ENCODE results near the gene GABBR2. TPM values are rescaled to one million over a fixed set of nuclear protein-coding genes. Genes with fewer than 3 reads are reported as not detected.

Gene GABBR2
- total and polyA plus RNA-seq, 2 donors (not counting 1 experiment from before 2014, with no cell fraction given): 0.03 TPM; not detected in 1

DNA sequence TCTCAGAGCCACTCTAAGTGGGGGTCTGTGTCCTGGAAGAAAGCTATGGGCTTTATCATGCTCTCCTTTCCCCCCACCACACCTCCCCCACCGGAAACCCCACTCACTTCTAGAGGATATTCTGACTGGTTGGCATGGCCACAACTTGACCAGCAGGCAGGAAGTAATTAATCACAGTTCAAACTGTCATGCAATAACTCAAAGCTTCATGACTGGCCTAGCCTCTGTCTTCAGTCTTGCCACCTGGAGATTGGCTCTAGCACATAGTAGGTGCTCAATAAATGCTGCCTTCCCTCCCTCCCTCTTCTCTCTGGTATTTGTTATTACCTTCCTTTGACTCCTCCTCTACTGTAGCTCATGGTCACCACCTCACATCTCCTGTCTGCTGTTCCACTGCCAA lies 124.7 kb downstream of the GABBR2 start:
- Histone ChIP-seq H2AFZ (ENCODE audit: insufficient read depth, low read depth, low read length, poor library complexity, severe bottlenecking) (no peak overlapping the region), H3K9ac (ENCODE audit: low read length) (no peak overlapping the region), H3K4me2 (replicated peaks; ENCODE audit: low read depth, low read length, poor library complexity, severe bottlenecking) (no peak overlapping the region), H3K4me1 (ENCODE audit: control insufficient read depth in 2 of 2, insufficient read depth in 2 of 2, low read length in 2 of 2) (no peaks in the 10 kb centered on the region), H4K20me1 (ENCODE audit: control insufficient read depth, insufficient read depth, low read length, poor library complexity, severe bottlenecking) (no peaks in the 10 kb centered on the region), H3K9me3 (ENCODE audit: control extremely low read depth in 1 of 3, control insufficient read depth in 2 of 3, insufficient read depth in 1 of 3, low read length in 2 of 3) (no peaks in the 10 kb centered on the region), H3K4me3 (ENCODE audit: control extremely low read depth in 1 of 5, extremely low read depth in 1 of 5, insufficient read depth in 1 of 5, low read depth in 2 of 5, low read length in 4 of 5) (no peak overlapping the region), H3K79me2 (ENCODE audit: control insufficient read depth, insufficient read depth, low read length) (no peaks in the 10 kb centered on the region), H3K36me3 (replicated peaks in 1 of 2; ENCODE audit: control extremely low read depth in 1 of 2, control insufficient read depth in 1 of 2, extremely low read depth in 1 of 2, insufficient read depth in 2 of 2, low read length in 1 of 2) (no peaks in the 10 kb centered on the region), H3K27ac (ENCODE audit: low read length in 2 of 2) (no peak overlapping the region), H3K27me3 (replicated peaks in 1 of 4; ENCODE audit: control extremely low read depth in 1 of 4, control insufficient read depth in 3 of 4, insufficient read depth in 4 of 4, low read length in 3 of 4) (peaks cover 0 to 3% (median 0%) of the 10 kb centered on the region in 4 experiments)
- Mint-ChIP-seq H3K27ac (no peak overlapping the region), H3K4me3 (no peak overlapping the region), H3K9me3 (ENCODE audit: insufficient read depth) (no peaks in the 10 kb centered on the region), H3K27me3 (peaks cover 28% of the 10 kb centered on the region), H3K4me1 (no peaks in the 10 kb centered on the region)
- intact Hi-C loops (cut with micrococcal nuclease): no loop called here
- POLR2A ChIA-PET: no interaction called here
- 0% methylated on average over 1 of the region's 1 CpG for WGBS (ENCODE audit: insufficient coverage)
- DNase-seq (no peak), ATAC-seq (ENCODE audit: low read depth) (no peak)
- no peak for TF ChIP-seq EZH2 (IDR thresholded peaks at IDR 0.05; ENCODE audit: borderline replicate concordance, insufficient read depth, low read depth, low read length, poor library complexity, severe bottlenecking)
- TF ChIP-seq, protein P1, sequence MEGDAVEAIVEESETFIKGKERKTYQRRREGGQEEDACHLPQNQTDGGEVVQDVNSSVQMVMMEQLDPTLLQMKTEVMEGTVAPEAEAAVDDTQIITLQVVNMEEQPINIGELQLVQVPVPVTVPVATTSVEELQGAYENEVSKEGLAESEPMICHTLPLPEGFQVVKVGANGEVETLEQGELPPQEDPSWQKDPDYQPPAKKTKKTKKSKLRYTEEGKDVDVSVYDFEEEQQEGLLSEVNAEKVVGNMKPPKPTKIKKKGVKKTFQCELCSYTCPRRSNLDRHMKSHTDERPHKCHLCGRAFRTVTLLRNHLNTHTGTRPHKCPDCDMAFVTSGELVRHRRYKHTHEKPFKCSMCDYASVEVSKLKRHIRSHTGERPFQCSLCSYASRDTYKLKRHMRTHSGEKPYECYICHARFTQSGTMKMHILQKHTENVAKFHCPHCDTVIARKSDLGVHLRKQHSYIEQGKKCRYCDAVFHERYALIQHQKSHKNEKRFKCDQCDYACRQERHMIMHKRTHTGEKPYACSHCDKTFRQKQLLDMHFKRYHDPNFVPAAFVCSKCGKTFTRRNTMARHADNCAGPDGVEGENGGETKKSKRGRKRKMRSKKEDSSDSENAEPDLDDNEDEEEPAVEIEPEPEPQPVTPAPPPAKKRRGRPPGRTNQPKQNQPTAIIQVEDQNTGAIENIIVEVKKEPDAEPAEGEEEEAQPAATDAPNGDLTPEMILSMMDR (IDR thresholded peaks at IDR 0.05): no peak
- CTCF ChIA-PET: no interaction called here

- ATAC-seq (ENCODE audit: low read depth) (no peak), DNase-seq (no peak)
- Histone ChIP-seq H3K4me2 (replicated peaks; ENCODE audit: low read depth, low read length, poor library complexity, severe bottlenecking) (no peak overlapping the region), H3K9me3 (ENCODE audit: control extremely low read depth in 1 of 3, control insufficient read depth in 2 of 3, insufficient read depth in 1 of 3, low read length in 2 of 3) (no peaks in the 10 kb centered on the region), H4K20me1 (ENCODE audit: control insufficient read depth, insufficient read depth, low read length, poor library complexity, severe bottlenecking) (no peaks in the 10 kb centered on the region), H2AFZ (ENCODE audit: insufficient read depth, low read depth, low read length, poor library complexity, severe bottlenecking) (no peak overlapping the region), H3K36me3 (replicated peaks in 1 of 2; ENCODE audit: control extremely low read depth in 1 of 2, control insufficient read depth in 1 of 2, extremely low read depth in 1 of 2, insufficient read depth in 2 of 2, low read length in 1 of 2) (no peaks in the 10 kb centered on the region), H3K27me3 (replicated peaks in 1 of 4; ENCODE audit: control extremely low read depth in 1 of 4, control insufficient read depth in 3 of 4, insufficient read depth in 4 of 4, low read length in 3 of 4) (peaks cover 0 to 3% (median 0%) of the 10 kb centered on the region in 4 experiments), H3K27ac (ENCODE audit: low read length in 2 of 2) (no peak overlapping the region), H3K79me2 (ENCODE audit: control insufficient read depth, insufficient read depth, low read length) (no peaks in the 10 kb centered on the region), H3K4me1 (ENCODE audit: control insufficient read depth in 2 of 2, insufficient read depth in 2 of 2, low read length in 2 of 2) (no peaks in the 10 kb centered on the region), H3K4me3 (ENCODE audit: control extremely low read depth in 1 of 5, extremely low read depth in 1 of 5, insufficient read depth in 1 of 5, low read depth in 2 of 5, low read length in 4 of 5) (no peak overlapping the region), H3K9ac (ENCODE audit: low read length) (no peak overlapping the region)
- Mint-ChIP-seq H3K27me3 (peaks cover 32% of the 10 kb centered on the region), H3K4me3 (no peak overlapping the region), H3K9me3 (ENCODE audit: insufficient read depth) (no peaks in the 10 kb centered on the region), H3K27ac (no peak overlapping the region), H3K4me1 (no peaks in the 10 kb centered on the region)
- 95% methylated on average over 3 of the region's 3 CpGs for WGBS (ENCODE audit: insufficient coverage)
- intact Hi-C loops (cut with micrococcal nuclease): no loop called here
- TF ChIP-seq EZH2 (IDR thresholded peaks at IDR 0.05; ENCODE audit: borderline replicate concordance, insufficient read depth, low read depth, low read length, poor library complexity, severe bottlenecking): no peak
- TF ChIP-seq, protein P1 (IDR thresholded peaks at IDR 0.05): no peak
- ChIA-PET CTCF (no interaction called here), POLR2A (no interaction called here)
These were observed 125.3 kb downstream of the GABBR2 start for GRCh38 chr9:98583417-98583816.

All from B cell (primary cell).